HepG2 (cell line): ENCODE results near the gene KLF16. TPM values are rescaled to one million over a fixed set of nuclear protein-coding genes. Genes with fewer than 3 reads are reported as not detected.

Source experiments
- ATF7 ChIP-seq, 2 experiments: fragments of 450-650 bp in 1 of 2; sonication (generic) in 1 of 2; formaldehyde crosslinking in 1 of 2; IDR thresholded peaks; 2 replicates each; pipeline versions ENCODE4 v1.4.0 to v1.6.1; 2016 to 2020; ENCODE audit warnings: antibody characterized with exemption in 1 of 2, mild to moderate bottlenecking in 1 of 2, missing genetic modification reagents in 1 of 2
- FOSL2 ChIP-seq: sonication (generic); formaldehyde crosslinking; IDR thresholded peaks from 2 replicates; pipeline ENCODE4 v1.4.0; 2020; ENCODE audit warnings: missing genetic modification reagents
- FOXA1 ChIP-seq, 2 experiments: fragments of 450-650 bp in 1 of 2; sonication (generic) in 1 of 2; formaldehyde crosslinking in 1 of 2; IDR thresholded peaks; 2 replicates each; pipeline versions ENCODE4 v1.4.0 to v1.6.1; 2016 to 2020; ENCODE audit warnings: missing genetic modification reagents in 1 of 2
- HHEX ChIP-seq: IDR thresholded peaks from 2 replicates; pipeline ENCODE4 v1.6.1; 2016; ENCODE audit warnings: control low read depth
- NR1H2 ChIP-seq: sonication (generic); formaldehyde crosslinking; IDR thresholded peaks from 2 replicates; pipeline ENCODE4 v1.8.1; 2022; ENCODE audit warnings: low read depth, missing genetic modification reagents, borderline replicate concordance
- SP2 ChIP-seq: sonication (generic); formaldehyde crosslinking; IDR thresholded peaks from 2 replicates; pipeline ENCODE4 v1.5.1; 2020; ENCODE audit warnings: mild to moderate bottlenecking, missing genetic modification reagents
- STAG1 ChIP-seq: sonication (generic); formaldehyde crosslinking; IDR thresholded peaks from 2 replicates; pipeline ENCODE4 v1.4.0; 2020; ENCODE audit warnings: missing genetic modification reagents
- WIZ ChIP-seq: sonication (generic); formaldehyde crosslinking; IDR thresholded peaks from 2 replicates; pipeline ENCODE4 v1.5.1; 2020; ENCODE audit warnings: mild to moderate bottlenecking, missing genetic modification reagents
- XBP1 ChIP-seq: sonication (generic); formaldehyde crosslinking; IDR thresholded peaks from 2 replicates; pipeline ENCODE4 v1.5.0; 2020; ENCODE audit warnings: missing genetic modification reagents
- ZBTB21 ChIP-seq: sonication (generic); formaldehyde crosslinking; IDR thresholded peaks from 2 replicates; pipeline ENCODE4 v1.4.0; 2020; ENCODE audit warnings: missing genetic modification reagents
- ZKSCAN8 ChIP-seq: IDR thresholded peaks from 2 replicates; pipeline ENCODE4 v1.6.1; 2016; ENCODE audit warnings: borderline replicate concordance, missing genetic modification reagents, missing compliant biosample characterization
- ZNF121 ChIP-seq: sonication (generic); formaldehyde crosslinking; IDR thresholded peaks from 2 replicates; pipeline ENCODE4 v1.5.0; 2020; ENCODE audit warnings: mild to moderate bottlenecking, missing genetic modification reagents
- ZNF224 ChIP-seq: sonication (generic); formaldehyde crosslinking; IDR thresholded peaks from 2 replicates; pipeline ENCODE4 v1.5.0; 2020; ENCODE audit warnings: mild to moderate bottlenecking, missing genetic modification reagents
- ZNF292 ChIP-seq: sonication (generic); formaldehyde crosslinking; IDR thresholded peaks from 2 replicates; pipeline ENCODE4 v1.8.1; 2022; ENCODE audit warnings: mild to moderate bottlenecking, low read depth, missing genetic modification reagents, borderline replicate concordance
- ZNF446 ChIP-seq: sonication (generic); formaldehyde crosslinking; IDR thresholded peaks from 2 replicates; pipeline ENCODE4 v1.5.0; 2020; ENCODE audit warnings: mild to moderate bottlenecking, missing genetic modification reagents
- ZNF530 ChIP-seq: sonication (generic); formaldehyde crosslinking; IDR thresholded peaks from 2 replicates; pipeline ENCODE4 v1.5.0; 2020; ENCODE audit warnings: low read depth, mild to moderate bottlenecking, missing genetic modification reagents
- ZNF577 ChIP-seq: sonication (generic); formaldehyde crosslinking; IDR thresholded peaks from 2 replicates; pipeline ENCODE4 v1.4.0; 2020; ENCODE audit warnings: mild to moderate bottlenecking, low read depth, missing genetic modification reagents, borderline replicate concordance
- ZNF616 ChIP-seq: sonication (generic); formaldehyde crosslinking; IDR thresholded peaks from 2 replicates; pipeline ENCODE4 v1.5.0; 2020; ENCODE audit warnings: low read depth, mild to moderate bottlenecking, missing genetic modification reagents
- ZNF619 ChIP-seq: sonication (generic); formaldehyde crosslinking; IDR thresholded peaks from 2 replicates; pipeline ENCODE4 v1.4.0; 2020; ENCODE audit warnings: mild to moderate bottlenecking, missing genetic modification reagents
- ZNF768 ChIP-seq: sonication (generic); formaldehyde crosslinking; IDR thresholded peaks from 2 replicates; pipeline ENCODE4 v1.4.0; 2020; ENCODE audit warnings: missing genetic modification reagents
- ZNF788 ChIP-seq: sonication (generic); formaldehyde crosslinking; IDR thresholded peaks from 2 replicates; pipeline ENCODE4 v1.5.0; 2020; ENCODE audit warnings: mild to moderate bottlenecking, missing genetic modification reagents, borderline replicate concordance
- ZSCAN30 ChIP-seq: sonication (generic); formaldehyde crosslinking; IDR thresholded peaks from 2 replicates; pipeline ENCODE4 v1.5.0; 2020; ENCODE audit warnings: mild to moderate bottlenecking, missing genetic modification reagents
- polyA plus RNA-seq, 8 experiments: library from polyadenylated mRNA; depleted of rRNA in 3 of 8; stranded (reverse) in 7 of 8; unstranded in 1 of 8; fragments of >200 nt; fragmentation: Illumina TruSeq in 4 of 8; extraction: Trizol in 4 of 8; gene quantifications; 2 replicates each; pipeline versions ENCODE4 v1.2.1 to v1.2.3, GENCODE V29; 2011 to 2016; ENCODE audit warnings: low read depth in 4 of 8, missing spikeins in 1 of 8, mixed read lengths in 1 of 8; ENCODE audit not compliant: insufficient read depth in 1 of 8
- total RNA-seq, 5 experiments: library from RNA; depleted of rRNA; stranded (reverse); fragments of >200 nt; fragmentation: Illumina TruSeq; extraction: Trizol; gene quantifications; 2 replicates each; pipeline ENCODE4 v1.2.3, GENCODE V29; 2016; ENCODE audit warnings: low read depth in 1 of 5
- TF ChIP-seq, protein P1 (sequence below): sonication (generic); formaldehyde crosslinking; IDR thresholded peaks from 2 replicates; pipeline ENCODE4 v1.4.0; 2020; ENCODE audit warnings: missing genetic modification reagents, borderline replicate concordance
- TF ChIP-seq, protein P2 (sequence below): sonication (generic); formaldehyde crosslinking; IDR thresholded peaks from 2 replicates; pipeline ENCODE4 v1.4.0; 2020; ENCODE audit warnings: mild to moderate bottlenecking, missing genetic modification reagents
- TF ChIP-seq, protein P3 (sequence below): sonication (generic); formaldehyde crosslinking; IDR thresholded peaks from 2 replicates; pipeline ENCODE4 v1.8.1; 2023; ENCODE audit warnings: mild to moderate bottlenecking, inconsistent platforms, moderate library complexity, missing genetic modification reagents, borderline replicate concordance
- TF ChIP-seq, protein P4 (sequence below): IDR thresholded peaks from 2 replicates; pipeline ENCODE4 v1.6.1; 2016; ENCODE audit warnings: missing compliant biosample characterization, missing genetic modification reagents, borderline replicate concordance

KLF16 gene
- total and polyA plus RNA-seq, 2 of the 13 experiments (the other 11 are each of a cell fraction or from before 2014, with no cell fraction given): 3.5 to 6.7 TPM

DNA sequence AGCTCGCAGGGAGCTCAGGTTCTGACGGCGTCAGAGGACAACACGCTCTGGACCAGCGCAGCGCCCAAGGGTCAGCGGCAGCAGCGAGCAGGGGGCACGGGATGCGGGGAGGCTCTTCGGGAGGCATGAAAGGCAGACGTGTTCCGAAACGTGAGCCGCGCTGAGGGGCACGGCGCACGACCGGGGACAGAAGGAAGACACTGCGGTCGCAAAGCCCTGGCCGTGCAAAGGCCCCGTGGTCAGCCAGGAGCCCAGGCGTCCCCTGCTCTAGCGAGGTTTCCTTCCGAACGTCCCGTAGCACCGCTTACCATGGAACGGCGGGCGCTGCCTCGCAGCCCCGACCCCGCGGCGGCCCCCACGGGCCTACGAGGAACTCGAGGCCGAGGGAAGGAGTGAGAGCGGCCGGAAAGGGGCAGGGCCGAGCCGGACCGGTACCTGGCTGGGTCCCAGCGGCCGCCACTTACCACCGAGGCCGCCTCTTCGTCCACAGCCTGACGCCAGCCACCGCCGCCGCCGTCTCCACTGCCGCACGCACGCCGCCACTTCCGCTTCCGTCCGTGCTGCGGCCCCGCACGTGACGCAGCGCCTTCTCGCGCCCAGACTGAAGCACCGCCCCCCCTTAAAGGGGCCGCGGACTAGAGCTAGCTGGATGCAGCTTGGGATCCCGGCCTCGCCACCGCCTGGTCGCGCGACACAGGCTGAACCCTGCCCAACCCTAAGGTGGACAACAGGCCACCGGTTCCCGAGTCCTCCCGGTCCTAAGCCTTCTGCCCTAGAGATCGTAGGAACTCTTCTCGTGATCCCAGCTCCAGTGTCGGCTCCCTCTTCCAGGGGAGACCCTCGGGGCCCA lies 12.5 kb upstream of the KLF16 start (continued):
- TF ChIP-seq, protein P1, sequence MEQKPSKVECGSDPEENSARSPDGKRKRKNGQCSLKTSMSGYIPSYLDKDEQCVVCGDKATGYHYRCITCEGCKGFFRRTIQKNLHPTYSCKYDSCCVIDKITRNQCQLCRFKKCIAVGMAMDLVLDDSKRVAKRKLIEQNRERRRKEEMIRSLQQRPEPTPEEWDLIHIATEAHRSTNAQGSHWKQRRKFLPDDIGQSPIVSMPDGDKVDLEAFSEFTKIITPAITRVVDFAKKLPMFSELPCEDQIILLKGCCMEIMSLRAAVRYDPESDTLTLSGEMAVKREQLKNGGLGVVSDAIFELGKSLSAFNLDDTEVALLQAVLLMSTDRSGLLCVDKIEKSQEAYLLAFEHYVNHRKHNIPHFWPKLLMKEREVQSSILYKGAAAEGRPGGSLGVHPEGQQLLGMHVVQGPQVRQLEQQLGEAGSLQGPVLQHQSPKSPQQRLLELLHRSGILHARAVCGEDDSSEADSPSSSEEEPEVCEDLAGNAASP (CRISPR knock-in tag): peak; percentile 60; the same call in 1 of the 2 replicates
- TF ChIP-seq, protein P2, sequence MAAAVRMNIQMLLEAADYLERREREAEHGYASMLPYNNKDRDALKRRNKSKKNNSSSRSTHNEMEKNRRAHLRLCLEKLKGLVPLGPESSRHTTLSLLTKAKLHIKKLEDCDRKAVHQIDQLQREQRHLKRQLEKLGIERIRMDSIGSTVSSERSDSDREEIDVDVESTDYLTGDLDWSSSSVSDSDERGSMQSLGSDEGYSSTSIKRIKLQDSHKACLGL (CRISPR knock-in tag): peak; percentile 84; the same call in 1 of the 2 replicates
- TF ChIP-seq ZNF577 (no peak), ZNF224 (CRISPR knock-in tag) (no peak), ATF7 (IDR thresholded peaks at IDR 0.05) (no peak), ATF7 (CRISPR knock-in tag; IDR thresholded peaks at IDR 0.05) (peak; percentile 66; the same call in 1 of the 2 replicates), ZNF616 (CRISPR knock-in tag) (no peak; the same call in 1 of the 2 replicates), ZKSCAN8 (CRISPR knock-in tag) (no peak; the same call in 1 of the 2 replicates), ZNF788 (CRISPR knock-in tag) (peak; percentile 93), ZNF619 (CRISPR knock-in tag) (0 out of 2 replicates have a peak, but pooled peaks have one; percentile 43), WIZ (CRISPR knock-in tag) (no peak; the same call in 1 of the 2 replicates), STAG1 (CRISPR knock-in tag) (peak; percentile 10; the same call in 1 of the 2 replicates), ZNF446 (CRISPR knock-in tag) (no peak), ZNF292 (no peak), ZBTB21 (CRISPR knock-in tag) (peak; percentile 86; the same call in 1 of the 2 replicates), ZNF768 (CRISPR knock-in tag) (no peak; the same call in 1 of the 2 replicates), ZSCAN30 (no peak), ZNF530 (CRISPR knock-in tag) (no peak), HHEX (CRISPR knock-in tag) (no peak), ZNF121 (CRISPR knock-in tag) (no peak; the same call in 1 of the 2 replicates), FOSL2 (CRISPR knock-in tag) (peak; percentile 65; the same call in 1 of the 2 replicates), XBP1 (CRISPR knock-in tag) (no peak), NR1H2 (CRISPR knock-in tag) (peak; percentile 50; the same call in 1 of the 2 replicates), FOXA1 (IDR thresholded peaks at IDR 0.05) (no peak), FOXA1 (CRISPR knock-in tag; IDR thresholded peaks at IDR 0.05) (peak; percentile 54; the same call in 1 of the 2 replicates), SP2 (peak; percentile 75)
- TF ChIP-seq, protein P3, sequence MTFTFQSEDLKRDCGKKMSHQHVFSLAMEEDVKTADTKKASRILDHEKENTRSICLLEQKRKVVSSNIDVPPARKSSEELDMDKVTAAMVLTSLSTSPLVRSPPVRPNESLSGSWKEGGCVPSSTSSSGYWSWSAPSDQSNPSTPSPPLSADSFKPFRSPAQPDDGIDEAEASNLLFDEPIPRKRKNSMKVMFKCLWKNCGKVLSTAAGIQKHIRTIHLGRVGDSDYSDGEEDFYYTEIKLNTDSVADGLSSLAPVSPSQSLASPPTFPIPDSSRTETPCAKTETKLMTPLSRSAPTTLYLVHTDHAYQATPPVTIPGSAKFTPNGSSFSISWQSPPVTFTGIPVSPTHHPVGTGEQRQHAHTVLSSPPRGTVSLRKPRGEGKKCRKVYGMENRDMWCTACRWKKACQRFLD: peak; percentile 89; the same call in 1 of the 2 replicates
- TF ChIP-seq, protein P4, sequence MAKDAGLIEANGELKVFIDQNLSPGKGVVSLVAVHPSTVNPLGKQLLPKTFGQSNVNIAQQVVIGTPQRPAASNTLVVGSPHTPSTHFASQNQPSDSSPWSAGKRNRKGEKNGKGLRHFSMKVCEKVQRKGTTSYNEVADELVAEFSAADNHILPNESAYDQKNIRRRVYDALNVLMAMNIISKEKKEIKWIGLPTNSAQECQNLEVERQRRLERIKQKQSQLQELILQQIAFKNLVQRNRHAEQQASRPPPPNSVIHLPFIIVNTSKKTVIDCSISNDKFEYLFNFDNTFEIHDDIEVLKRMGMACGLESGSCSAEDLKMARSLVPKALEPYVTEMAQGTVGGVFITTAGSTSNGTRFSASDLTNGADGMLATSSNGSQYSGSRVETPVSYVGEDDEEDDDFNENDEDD (CRISPR knock-in tag): peak; percentile 96
